HepG2 (cell line): ENCODE measurements around the gene SULT2B1. TPM values are rescaled to one million over a fixed set of nuclear protein-coding genes. Genes with fewer than 3 reads are reported as not detected.

ENCODE experiments used
- KLF11 ChIP-seq: IDR thresholded peaks from 2 replicates; pipeline ENCODE4 v1.6.1; 2016; ENCODE audit warnings: missing compliant biosample characterization
- MNT ChIP-seq: fragments of 450-650 bp; IDR thresholded peaks from 2 replicates; pipeline ENCODE4 v1.6.1; 2016
- PHF20 ChIP-seq: sonication (generic); formaldehyde crosslinking; IDR thresholded peaks from 2 replicates; pipeline ENCODE4 v1.5.0; 2020; ENCODE audit warnings: mild to moderate bottlenecking, missing genetic modification reagents
- SNAPC2 ChIP-seq: sonication (generic); formaldehyde crosslinking; IDR thresholded peaks from 2 replicates; pipeline ENCODE4 v1.8.1; 2022; ENCODE audit warnings: mild to moderate bottlenecking, missing genetic modification reagents
- ZNF234 ChIP-seq: sonication (generic); formaldehyde crosslinking; conservative IDR thresholded peaks from 2 replicates; pipeline ENCODE4 v1.5.1; 2020; ENCODE audit warnings: mild to moderate bottlenecking, missing genetic modification reagents
- ZNF34 ChIP-seq: sonication (generic); formaldehyde crosslinking; IDR thresholded peaks from 2 replicates; pipeline ENCODE4 v1.4.0; 2020; ENCODE audit warnings: mild to moderate bottlenecking, missing genetic modification reagents, borderline replicate concordance
- ZNF441 ChIP-seq: sonication (generic); formaldehyde crosslinking; IDR thresholded peaks from 2 replicates; pipeline ENCODE4 v1.7.0; 2021; ENCODE audit warnings: missing genetic modification reagents, borderline replicate concordance
- ZNF720 ChIP-seq: sonication (generic); formaldehyde crosslinking; IDR thresholded peaks from 2 replicates; pipeline ENCODE4 v1.4.0; 2020; ENCODE audit warnings: missing genetic modification reagents
- polyA plus RNA-seq, 8 experiments: library from polyadenylated mRNA; depleted of rRNA in 3 of 8; stranded (reverse) in 7 of 8; unstranded in 1 of 8; fragments of >200 nt; fragmentation: Illumina TruSeq in 4 of 8; extraction: Trizol in 4 of 8; gene quantifications; 2 replicates each; pipeline versions ENCODE4 v1.2.1 to v1.2.3, GENCODE V29; 2011 to 2016; ENCODE audit warnings: low read depth in 4 of 8, missing spikeins in 1 of 8, mixed read lengths in 1 of 8; ENCODE audit not compliant: insufficient read depth in 1 of 8
- total RNA-seq, 5 experiments: library from RNA; depleted of rRNA; stranded (reverse); fragments of >200 nt; fragmentation: Illumina TruSeq; extraction: Trizol; gene quantifications; 2 replicates each; pipeline ENCODE4 v1.2.3, GENCODE V29; 2016; ENCODE audit warnings: low read depth in 1 of 5
- TF ChIP-seq, protein P1 (sequence below): sonication (generic); formaldehyde crosslinking; IDR thresholded peaks from 2 replicates; pipeline ENCODE4 v1.5.0; 2020; ENCODE audit warnings: mild to moderate bottlenecking, missing genetic modification reagents, borderline replicate concordance
- TF ChIP-seq, protein P2 (sequence below): sonication (generic); formaldehyde crosslinking; IDR thresholded peaks from 2 replicates; pipeline ENCODE4 v1.5.0; 2020; ENCODE audit warnings: missing genetic modification reagents

The SULT2B1 gene
- total and polyA plus RNA-seq, 2 of the 13 experiments (the other 11 are each of a cell fraction or from before 2014, with no cell fraction given) = 0.13 TPM; not detected in 1

GRCh38 chr19:48637449-48637947 is 85.5 kb downstream of the SULT2B1 start (continued):
- TF ChIP-seq, protein P1, sequence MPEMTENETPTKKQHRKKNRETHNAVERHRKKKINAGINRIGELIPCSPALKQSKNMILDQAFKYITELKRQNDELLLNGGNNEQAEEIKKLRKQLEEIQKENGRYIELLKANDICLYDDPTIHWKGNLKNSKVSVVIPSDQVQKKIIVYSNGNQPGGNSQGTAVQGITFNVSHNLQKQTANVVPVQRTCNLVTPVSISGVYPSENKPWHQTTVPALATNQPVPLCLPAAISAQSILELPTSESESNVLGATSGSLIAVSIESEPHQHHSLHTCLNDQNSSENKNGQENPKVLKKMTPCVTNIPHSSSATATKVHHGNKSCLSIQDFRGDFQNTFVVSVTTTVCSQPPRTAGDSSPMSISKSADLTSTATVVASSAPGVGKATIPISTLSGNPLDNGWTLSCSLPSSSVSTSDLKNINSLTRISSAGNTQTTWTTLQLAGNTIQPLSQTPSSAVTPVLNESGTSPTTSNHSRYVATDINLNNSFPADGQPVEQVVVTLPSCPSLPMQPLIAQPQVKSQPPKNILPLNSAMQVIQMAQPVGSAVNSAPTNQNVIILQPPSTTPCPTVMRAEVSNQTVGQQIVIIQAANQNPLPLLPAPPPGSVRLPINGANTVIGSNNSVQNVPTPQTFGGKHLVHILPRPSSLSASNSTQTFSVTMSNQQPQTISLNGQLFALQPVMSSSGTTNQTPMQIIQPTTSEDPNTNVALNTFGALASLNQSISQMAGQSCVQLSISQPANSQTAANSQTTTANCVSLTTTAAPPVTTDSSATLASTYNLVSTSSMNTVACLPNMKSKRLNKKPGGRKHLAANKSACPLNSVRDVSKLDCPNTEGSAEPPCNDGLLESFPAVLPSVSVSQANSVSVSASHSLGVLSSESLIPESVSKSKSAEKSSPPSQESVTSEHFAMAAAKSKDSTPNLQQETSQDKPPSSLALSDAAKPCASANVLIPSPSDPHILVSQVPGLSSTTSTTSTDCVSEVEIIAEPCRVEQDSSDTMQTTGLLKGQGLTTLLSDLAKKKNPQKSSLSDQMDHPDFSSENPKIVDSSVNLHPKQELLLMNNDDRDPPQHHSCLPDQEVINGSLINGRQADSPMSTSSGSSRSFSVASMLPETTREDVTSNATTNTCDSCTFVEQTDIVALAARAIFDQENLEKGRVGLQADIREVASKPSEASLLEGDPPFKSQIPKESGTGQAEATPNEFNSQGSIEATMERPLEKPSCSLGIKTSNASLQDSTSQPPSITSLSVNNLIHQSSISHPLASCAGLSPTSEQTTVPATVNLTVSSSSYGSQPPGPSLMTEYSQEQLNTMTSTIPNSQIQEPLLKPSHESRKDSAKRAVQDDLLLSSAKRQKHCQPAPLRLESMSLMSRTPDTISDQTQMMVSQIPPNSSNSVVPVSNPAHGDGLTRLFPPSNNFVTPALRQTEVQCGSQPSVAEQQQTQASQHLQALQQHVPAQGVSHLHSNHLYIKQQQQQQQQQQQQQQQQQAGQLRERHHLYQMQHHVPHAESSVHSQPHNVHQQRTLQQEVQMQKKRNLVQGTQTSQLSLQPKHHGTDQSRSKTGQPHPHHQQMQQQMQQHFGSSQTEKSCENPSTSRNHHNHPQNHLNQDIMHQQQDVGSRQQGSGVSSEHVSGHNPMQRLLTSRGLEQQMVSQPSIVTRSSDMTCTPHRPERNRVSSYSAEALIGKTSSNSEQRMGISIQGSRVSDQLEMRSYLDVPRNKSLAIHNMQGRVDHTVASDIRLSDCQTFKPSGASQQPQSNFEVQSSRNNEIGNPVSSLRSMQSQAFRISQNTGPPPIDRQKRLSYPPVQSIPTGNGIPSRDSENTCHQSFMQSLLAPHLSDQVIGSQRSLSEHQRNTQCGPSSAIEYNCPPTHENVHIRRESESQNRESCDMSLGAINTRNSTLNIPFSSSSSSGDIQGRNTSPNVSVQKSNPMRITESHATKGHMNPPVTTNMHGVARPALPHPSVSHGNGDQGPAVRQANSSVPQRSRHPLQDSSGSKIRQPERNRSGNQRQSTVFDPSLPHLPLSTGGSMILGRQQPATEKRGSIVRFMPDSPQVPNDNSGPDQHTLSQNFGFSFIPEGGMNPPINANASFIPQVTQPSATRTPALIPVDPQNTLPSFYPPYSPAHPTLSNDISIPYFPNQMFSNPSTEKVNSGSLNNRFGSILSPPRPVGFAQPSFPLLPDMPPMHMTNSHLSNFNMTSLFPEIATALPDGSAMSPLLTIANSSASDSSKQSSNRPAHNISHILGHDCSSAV (CRISPR knock-in tag) = no peak
- peak; percentile 46; the same call in 1 of the 2 replicates for TF ChIP-seq PHF20 (CRISPR knock-in tag)
- TF ChIP-seq ZNF441 (CRISPR knock-in tag) = peak; percentile 62; the same call in 1 of the 2 replicates
- peak; percentile 84 for TF ChIP-seq MNT
- TF ChIP-seq ZNF234 (CRISPR knock-in tag) = no peak; the same call in 1 of the 2 replicates
- no peak for TF ChIP-seq ZNF720 (CRISPR knock-in tag)
- peak; percentile 89 for TF ChIP-seq SNAPC2
- 0 out of 2 replicates have a peak, but pooled peaks have one; percentile 37 for TF ChIP-seq ZNF34
- TF ChIP-seq, protein P2, sequence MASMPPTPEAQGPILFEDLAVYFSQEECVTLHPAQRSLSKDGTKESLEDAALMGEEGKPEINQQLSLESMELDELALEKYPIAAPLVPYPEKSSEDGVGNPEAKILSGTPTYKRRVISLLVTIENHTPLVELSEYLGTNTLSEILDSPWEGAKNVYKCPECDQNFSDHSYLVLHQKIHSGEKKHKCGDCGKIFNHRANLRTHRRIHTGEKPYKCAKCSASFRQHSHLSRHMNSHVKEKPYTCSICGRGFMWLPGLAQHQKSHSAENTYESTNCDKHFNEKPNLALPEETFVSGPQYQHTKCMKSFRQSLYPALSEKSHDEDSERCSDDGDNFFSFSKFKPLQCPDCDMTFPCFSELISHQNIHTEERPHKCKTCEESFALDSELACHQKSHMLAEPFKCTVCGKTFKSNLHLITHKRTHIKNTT = no peak
- peak; percentile 64 for TF ChIP-seq KLF11
- TF ChIP-seq, all 625 proteins: peak for 283
